Fibroblast of lung (primary cell): ENCODE results near the gene TIMM21.

Experiments
- EZH2 ChIP-seq: IDR thresholded peaks from 2 replicates; pipeline ENCODE4 v1.5.1; 2012; ENCODE audit warnings: low read length, control low read depth, mild to moderate bottlenecking; ENCODE audit errors: missing control alignments
- TF ChIP-seq, protein P1 (sequence below), 2 donors: IDR thresholded peaks in 1 of 2; conservative IDR thresholded peaks in 1 of 2; 1 replicate in 1 of 2; 2 replicates in 1 of 2; pipeline ENCODE4 v1.5.1; 2011 to 2012; ENCODE audit warnings: low read length in 2 of 2, control low read depth in 1 of 2, inconsistent platforms in 1 of 2, low read depth in 1 of 2, mild to moderate bottlenecking in 1 of 2

DNA sequence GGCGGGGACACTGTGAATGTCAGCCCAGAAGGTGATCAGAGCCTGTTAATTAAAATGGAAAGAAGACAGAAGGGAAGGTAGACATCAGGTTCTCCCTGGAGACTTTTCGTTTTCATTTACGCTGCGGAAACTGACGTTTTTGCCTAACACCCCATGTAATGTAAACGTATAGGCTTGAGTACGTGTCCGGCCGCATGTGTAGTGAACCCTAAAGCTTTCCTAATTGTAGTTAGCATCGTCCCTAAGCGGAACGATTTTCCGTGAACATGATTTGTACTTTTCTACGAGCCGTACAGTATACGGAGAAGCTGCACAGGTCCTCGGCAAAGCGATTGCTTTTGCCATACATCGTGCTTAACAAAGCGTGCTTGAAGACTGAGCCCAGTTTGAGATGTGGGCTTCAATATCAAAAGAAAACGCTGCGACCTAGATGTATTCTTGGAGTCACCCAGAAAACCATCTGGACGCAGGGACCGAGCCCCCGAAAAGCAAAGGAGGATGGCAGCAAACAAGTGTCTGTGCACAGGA is 284 bp downstream of the TIMM21 start:
- TF ChIP-seq, protein P1, sequence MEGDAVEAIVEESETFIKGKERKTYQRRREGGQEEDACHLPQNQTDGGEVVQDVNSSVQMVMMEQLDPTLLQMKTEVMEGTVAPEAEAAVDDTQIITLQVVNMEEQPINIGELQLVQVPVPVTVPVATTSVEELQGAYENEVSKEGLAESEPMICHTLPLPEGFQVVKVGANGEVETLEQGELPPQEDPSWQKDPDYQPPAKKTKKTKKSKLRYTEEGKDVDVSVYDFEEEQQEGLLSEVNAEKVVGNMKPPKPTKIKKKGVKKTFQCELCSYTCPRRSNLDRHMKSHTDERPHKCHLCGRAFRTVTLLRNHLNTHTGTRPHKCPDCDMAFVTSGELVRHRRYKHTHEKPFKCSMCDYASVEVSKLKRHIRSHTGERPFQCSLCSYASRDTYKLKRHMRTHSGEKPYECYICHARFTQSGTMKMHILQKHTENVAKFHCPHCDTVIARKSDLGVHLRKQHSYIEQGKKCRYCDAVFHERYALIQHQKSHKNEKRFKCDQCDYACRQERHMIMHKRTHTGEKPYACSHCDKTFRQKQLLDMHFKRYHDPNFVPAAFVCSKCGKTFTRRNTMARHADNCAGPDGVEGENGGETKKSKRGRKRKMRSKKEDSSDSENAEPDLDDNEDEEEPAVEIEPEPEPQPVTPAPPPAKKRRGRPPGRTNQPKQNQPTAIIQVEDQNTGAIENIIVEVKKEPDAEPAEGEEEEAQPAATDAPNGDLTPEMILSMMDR (conservative IDR thresholded peaks at IDR 0.05 in 1 of 2, IDR thresholded peaks at IDR 0.05 in 1 of 2; ENCODE audit: low read depth in 1 of 2, low read length in 2 of 2): no peak
- TF ChIP-seq EZH2: no peak
